GM12865 (cell line): ENCODE data around the gene SRRM2.

Experiments
- DNase-seq: peaks from one replicate; pipeline ENCODE4 v3.0.0; 2010; ENCODE audit warnings: low read depth
- H3K4me3 ChIP-seq: 2 replicates; pipeline ENCODE4 v1.5.1; 2011; ENCODE audit warnings: mild to moderate bottlenecking, low read depth, low read length, control low read depth
- TF ChIP-seq, protein P1 (sequence below): IDR thresholded peaks from 2 replicates; pipeline ENCODE4 v1.5.1; 2011; ENCODE audit warnings: low read length, control low read depth, low read depth, inconsistent platforms; ENCODE audit not compliant: insufficient read depth; ENCODE audit errors: missing control alignments

Gene SRRM2

GRCh38 chr16:2818272-2818876, 65.9 kb downstream of the SRRM2 start:
- peak overlapping the region; percentile 64 for H3K4me3 ChIP-seq
- DNase-seq = no peak
- TF ChIP-seq, protein P1, sequence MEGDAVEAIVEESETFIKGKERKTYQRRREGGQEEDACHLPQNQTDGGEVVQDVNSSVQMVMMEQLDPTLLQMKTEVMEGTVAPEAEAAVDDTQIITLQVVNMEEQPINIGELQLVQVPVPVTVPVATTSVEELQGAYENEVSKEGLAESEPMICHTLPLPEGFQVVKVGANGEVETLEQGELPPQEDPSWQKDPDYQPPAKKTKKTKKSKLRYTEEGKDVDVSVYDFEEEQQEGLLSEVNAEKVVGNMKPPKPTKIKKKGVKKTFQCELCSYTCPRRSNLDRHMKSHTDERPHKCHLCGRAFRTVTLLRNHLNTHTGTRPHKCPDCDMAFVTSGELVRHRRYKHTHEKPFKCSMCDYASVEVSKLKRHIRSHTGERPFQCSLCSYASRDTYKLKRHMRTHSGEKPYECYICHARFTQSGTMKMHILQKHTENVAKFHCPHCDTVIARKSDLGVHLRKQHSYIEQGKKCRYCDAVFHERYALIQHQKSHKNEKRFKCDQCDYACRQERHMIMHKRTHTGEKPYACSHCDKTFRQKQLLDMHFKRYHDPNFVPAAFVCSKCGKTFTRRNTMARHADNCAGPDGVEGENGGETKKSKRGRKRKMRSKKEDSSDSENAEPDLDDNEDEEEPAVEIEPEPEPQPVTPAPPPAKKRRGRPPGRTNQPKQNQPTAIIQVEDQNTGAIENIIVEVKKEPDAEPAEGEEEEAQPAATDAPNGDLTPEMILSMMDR = no peak

DNA sequence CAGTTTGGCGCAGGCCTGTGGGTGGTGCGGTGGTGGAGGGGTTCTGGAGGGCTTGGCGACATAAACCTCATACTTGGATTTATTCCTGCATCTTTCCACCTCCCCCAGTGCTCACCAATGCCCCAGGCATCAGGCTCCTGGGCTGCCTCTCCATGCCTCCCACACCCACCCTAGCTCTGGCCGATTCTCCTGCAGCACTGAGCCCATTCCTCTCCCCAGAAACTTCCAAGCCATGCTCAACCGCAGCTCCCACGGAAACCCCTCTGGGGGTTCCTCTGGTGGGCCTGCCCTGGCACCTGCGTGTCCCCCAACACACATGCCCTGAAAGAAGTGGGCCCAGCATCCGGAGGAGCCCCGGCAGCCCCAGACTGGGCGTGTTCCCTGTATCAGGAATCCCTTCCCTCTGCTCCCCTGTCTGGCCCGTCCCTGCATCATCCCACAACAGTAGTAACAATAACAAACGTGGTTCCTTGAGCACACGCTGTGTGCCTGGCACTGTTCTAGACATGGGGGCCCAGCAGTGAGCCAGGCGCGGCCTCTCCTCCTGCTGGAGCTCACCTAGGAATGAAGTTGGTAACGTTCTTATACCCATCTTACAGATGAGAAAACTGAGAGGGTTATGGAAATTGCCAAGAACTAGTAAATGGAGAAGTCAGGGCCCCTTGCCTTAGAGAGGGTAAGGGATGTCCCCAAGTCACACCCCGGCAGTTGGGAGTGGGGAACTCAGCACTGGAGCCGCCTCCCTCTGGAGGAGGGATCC, 66.9 kb downstream of the SRRM2 start:
- DNase-seq = no peak
- TF ChIP-seq, protein P1 = no peak
- no peak overlapping the region for H3K4me3 ChIP-seq

GRCh38 chr16:2819939-2820835, 67.7 kb downstream of the SRRM2 start:
- TF ChIP-seq, protein P1 = no peak
- DNase-seq = no peak
- H3K4me3 ChIP-seq = no peak overlapping the region
